PC-3 (cell line): ENCODE measurements around the gene B4GALT7. TPM values are rescaled to one million over a fixed set of nuclear protein-coding genes. Genes with fewer than 3 reads are reported as not detected.

ENCODE experiments used
- ATAC-seq: fragments of 200-7000 bp; cut with Tn5 transposase; 2 replicates; pipeline ENCODE4 v1.9.1; 2020; ENCODE audit warnings: mild to moderate bottlenecking, moderate library complexity
- BruUV-seq: library from RNA; stranded (reverse); fragments of 400-500 nt; replicated peaks from 2 replicates; lab custom pipeline; 2021; lab: Mats Ljungman, UMichigan
- CTCF ChIA-PET: fragments of 300-600 bp; sonication (Branson Sonifier 250); formaldehyde crosslinking; loops from one replicate; lab custom pipeline; 2022; ENCODE audit warnings: antibody characterized with exemption; lab: Charles Lee
- POLR2A ChIA-PET: fragments of 300-600 bp; sonication (Branson Sonifier 250); formaldehyde crosslinking; loops from one replicate; lab custom pipeline; 2022; ENCODE audit warnings: antibody characterized with exemption; ENCODE audit not compliant: unreplicated experiment; lab: Charles Lee
- DNase-seq: peaks from one replicate; pipeline ENCODE4 v3.0.0-alpha.2; 2015
- H2AFZ ChIP-seq: fragments of 300-600 bp; sonication (generic); 2 replicates; pipeline ENCODE4 v1.6.0; 2016; ENCODE audit warnings: antibody characterized with exemption, low read length
- H3F3A ChIP-seq: fragments of 300-600 bp; sonication (generic); one replicate; pipeline ENCODE4 v1.6.0; 2017; ENCODE audit warnings: antibody characterized with exemption, low read length, control low read depth, mild to moderate bottlenecking; ENCODE audit not compliant: unreplicated experiment
- H3K27ac ChIP-seq: fragments of 300-600 bp; sonication (generic); 2 replicates; pipeline ENCODE4 v1.5.1; 2016; ENCODE audit warnings: mild to moderate bottlenecking, low read length
- H3K27me3 ChIP-seq: fragments of 300-600 bp; sonication (generic); 2 replicates; pipeline ENCODE4 v1.6.1; 2016; ENCODE audit warnings: low read length, mixed read lengths
- H3K36me3 ChIP-seq: fragments of 300-600 bp; sonication (generic); 2 replicates; pipeline ENCODE4 v1.6.1; 2016; ENCODE audit warnings: low read depth, mixed run types, low read length, mixed read lengths
- H3K4me1 ChIP-seq: fragments of 300-600 bp; sonication (generic); 2 replicates; pipeline ENCODE4 v1.5.1; 2016; ENCODE audit warnings: low read length; ENCODE audit not compliant: insufficient read depth
- H3K4me2 ChIP-seq: fragments of 300-600 bp; sonication (generic); 2 replicates; pipeline ENCODE4 v1.6.0; 2016; ENCODE audit warnings: low read length
- H3K4me3 ChIP-seq: fragments of 300-600 bp; sonication (generic); 2 replicates; pipeline ENCODE4 v1.5.1; 2016; ENCODE audit warnings: mild to moderate bottlenecking, low read length, mixed read lengths
- H3K79me2 ChIP-seq: fragments of 300-600 bp; sonication (generic); 2 replicates; pipeline ENCODE4 v1.6.1; 2017; ENCODE audit warnings: low read length, mixed read lengths
- H3K9ac ChIP-seq: fragments of 300-600 bp; sonication (generic); 2 replicates; pipeline ENCODE4 v1.6.0; 2016; ENCODE audit warnings: mild to moderate bottlenecking, low read length
- H3K9me2 ChIP-seq: fragments of 300-600 bp; sonication (generic); replicated peaks from 2 replicates; pipeline ENCODE4 v1.6.1; 2016; ENCODE audit warnings: mixed run types, low read length, mixed read lengths
- H3K9me3 ChIP-seq: fragments of 300-600 bp; sonication (generic); 2 replicates; pipeline ENCODE4 v1.6.1; 2016; ENCODE audit warnings: low read length, mixed read lengths
- H4K20me1 ChIP-seq: fragments of 300-600 bp; sonication (generic); 2 replicates; pipeline ENCODE4 v1.6.1; 2016; ENCODE audit warnings: low read length, mixed read lengths
- EZH2 ChIP-seq: fragments of 300-600 bp; sonication (generic); IDR thresholded peaks from one replicate; pipeline ENCODE4 v1.6.1; 2017; ENCODE audit warnings: antibody characterized with exemption, mild to moderate bottlenecking, low read length; ENCODE audit not compliant: unreplicated experiment
- EZH2phosphoT487 ChIP-seq: fragments of 300-600 bp; sonication (generic); IDR thresholded peaks from 2 replicates; pipeline ENCODE4 v1.6.1; 2018; ENCODE audit warnings: mild to moderate bottlenecking, antibody characterized with exemption, low read length, borderline replicate concordance
- intact Hi-C: fragments of 100-400 bp; cut with micrococcal nuclease; formaldehyde crosslinking; loops from 2 replicates; pipeline ENCODE4 v1.9.0; 2023
- total RNA-seq: library from RNA; depleted of rRNA; stranded (reverse); fragments of >200 nt; gene quantifications from 2 replicates; pipeline ENCODE4 v1.2.3, GENCODE V29; 2014
- TF ChIP-seq, protein P1 (sequence below): fragments of 300-600 bp; sonication (generic); conservative IDR thresholded peaks from 2 replicates; pipeline ENCODE4 v1.5.1; 2017; ENCODE audit warnings: antibody characterized with exemption, low read depth, mild to moderate bottlenecking, low read length

B4GALT7 gene
- total RNA-seq, 1 experiment from 2014 or later, result 33.8 TPM

GRCh38 chr5:177607452-177608192 is 7.7 kb downstream of the B4GALT7 start:
- ATAC-seq (peak; percentile 94), DNase-seq (peak; percentile 70)
- BruUV-seq, result no TSS peak
- ChIA-PET CTCF (no interaction called here), POLR2A (interaction anchor here (0.6 kb wide), 1 partner anchor 110 kb away, joined by 3 read pairs; no protein-coding TSS in a partner anchor)
- no peaks in the 10 kb centered on the region for H3K4me1 ChIP-seq
- no peaks in the 10 kb centered on the region for H3K36me3 ChIP-seq
- intact Hi-C loops, result no loop called here
- no peak overlapping the region for H3K4me3 ChIP-seq
- no peaks in the 10 kb centered on the region for H3F3A ChIP-seq
- no peaks in the 10 kb centered on the region for H3K9me2 ChIP-seq
- H2AFZ ChIP-seq, result no peak overlapping the region
- H3K4me2 ChIP-seq, result no peak overlapping the region
- no peaks in the 10 kb centered on the region for H3K9me3 ChIP-seq
- H3K9ac ChIP-seq, result no peak overlapping the region
- no peak overlapping the region for H3K27ac ChIP-seq
- no peaks in the 10 kb centered on the region for H3K27me3 ChIP-seq
- no peaks in the 10 kb centered on the region for H3K79me2 ChIP-seq
- H4K20me1 ChIP-seq, result no peaks in the 10 kb centered on the region
- TF ChIP-seq, protein P1, sequence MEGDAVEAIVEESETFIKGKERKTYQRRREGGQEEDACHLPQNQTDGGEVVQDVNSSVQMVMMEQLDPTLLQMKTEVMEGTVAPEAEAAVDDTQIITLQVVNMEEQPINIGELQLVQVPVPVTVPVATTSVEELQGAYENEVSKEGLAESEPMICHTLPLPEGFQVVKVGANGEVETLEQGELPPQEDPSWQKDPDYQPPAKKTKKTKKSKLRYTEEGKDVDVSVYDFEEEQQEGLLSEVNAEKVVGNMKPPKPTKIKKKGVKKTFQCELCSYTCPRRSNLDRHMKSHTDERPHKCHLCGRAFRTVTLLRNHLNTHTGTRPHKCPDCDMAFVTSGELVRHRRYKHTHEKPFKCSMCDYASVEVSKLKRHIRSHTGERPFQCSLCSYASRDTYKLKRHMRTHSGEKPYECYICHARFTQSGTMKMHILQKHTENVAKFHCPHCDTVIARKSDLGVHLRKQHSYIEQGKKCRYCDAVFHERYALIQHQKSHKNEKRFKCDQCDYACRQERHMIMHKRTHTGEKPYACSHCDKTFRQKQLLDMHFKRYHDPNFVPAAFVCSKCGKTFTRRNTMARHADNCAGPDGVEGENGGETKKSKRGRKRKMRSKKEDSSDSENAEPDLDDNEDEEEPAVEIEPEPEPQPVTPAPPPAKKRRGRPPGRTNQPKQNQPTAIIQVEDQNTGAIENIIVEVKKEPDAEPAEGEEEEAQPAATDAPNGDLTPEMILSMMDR, result peak; percentile 79
- no peak for TF ChIP-seq EZH2

DNA sequence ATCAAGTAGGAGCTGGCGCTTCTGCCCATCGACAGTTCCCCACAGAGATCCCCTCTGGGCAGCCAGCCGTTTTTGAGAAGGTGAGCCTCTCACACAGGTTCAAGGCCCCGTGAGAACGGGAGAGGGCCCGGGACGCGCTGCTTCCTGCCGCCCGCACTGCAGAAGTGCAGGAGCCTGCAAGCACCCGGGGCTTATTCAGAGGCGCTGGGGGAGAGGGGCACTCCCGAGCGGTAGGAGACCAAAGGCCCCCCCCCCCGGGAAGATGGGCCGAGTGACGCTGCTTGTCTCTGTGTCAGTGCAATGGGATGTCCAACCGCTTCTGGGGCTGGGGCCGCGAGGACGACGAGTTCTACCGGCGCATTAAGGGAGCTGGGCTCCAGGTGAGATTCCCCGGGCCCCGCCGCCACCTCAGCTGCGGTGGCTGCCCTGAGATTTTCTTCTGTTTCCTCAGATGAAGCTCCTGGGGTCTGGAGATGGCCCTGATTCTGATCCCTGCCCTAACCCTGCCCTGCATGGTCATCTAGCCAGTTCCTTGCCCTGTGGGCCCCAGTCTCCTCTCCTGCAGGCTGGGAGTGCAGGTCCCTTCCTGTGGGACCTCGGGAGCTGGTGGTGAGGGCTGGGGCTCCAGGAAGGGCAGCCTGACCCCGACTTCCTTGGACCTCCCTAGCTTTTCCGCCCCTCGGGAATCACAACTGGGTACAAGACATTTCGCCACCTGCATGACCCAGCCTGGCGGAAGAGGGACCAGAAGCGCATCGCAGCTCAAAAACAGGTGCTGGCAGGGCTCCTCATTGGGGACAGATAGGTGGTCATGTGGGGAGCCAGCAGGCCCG is 8.5 kb downstream of the B4GALT7 start:
- no peaks in the 10 kb centered on the region for H3K9me3 ChIP-seq
- TF ChIP-seq EZH2phosphoT487, result no peak
- no peak for TF ChIP-seq EZH2
- TF ChIP-seq, protein P1, result no peak
- no peaks in the 10 kb centered on the region for H4K20me1 ChIP-seq
- H3K27ac ChIP-seq, result no peak overlapping the region
- no peaks in the 10 kb centered on the region for H3K9me2 ChIP-seq
- H3K4me3 ChIP-seq, result no peak overlapping the region
- H3K4me2 ChIP-seq, result no peak overlapping the region
- no TSS peak for BruUV-seq
- no peak for ATAC-seq
- no peak for DNase-seq
- no peaks in the 10 kb centered on the region for H3K79me2 ChIP-seq
- intact Hi-C loops, result no loop called here
- no peaks in the 10 kb centered on the region for H3F3A ChIP-seq
- POLR2A ChIA-PET, result no interaction called here
- H3K9ac ChIP-seq, result no peak overlapping the region
- CTCF ChIA-PET, result no interaction called here
- H3K4me1 ChIP-seq, result no peaks in the 10 kb centered on the region
- no peak overlapping the region for H2AFZ ChIP-seq
- H3K36me3 ChIP-seq, result no peaks in the 10 kb centered on the region
- H3K27me3 ChIP-seq, result no peaks in the 10 kb centered on the region
